ENCODE data around the gene NUP93. TPM values are rescaled to one million over a fixed set of nuclear protein-coding genes. Genes with fewer than 3 reads are reported as not detected.

NUP93 gene
- total RNA-seq, 2 donors from 2014 or later, result 146 to 149 TPM

DNA sequence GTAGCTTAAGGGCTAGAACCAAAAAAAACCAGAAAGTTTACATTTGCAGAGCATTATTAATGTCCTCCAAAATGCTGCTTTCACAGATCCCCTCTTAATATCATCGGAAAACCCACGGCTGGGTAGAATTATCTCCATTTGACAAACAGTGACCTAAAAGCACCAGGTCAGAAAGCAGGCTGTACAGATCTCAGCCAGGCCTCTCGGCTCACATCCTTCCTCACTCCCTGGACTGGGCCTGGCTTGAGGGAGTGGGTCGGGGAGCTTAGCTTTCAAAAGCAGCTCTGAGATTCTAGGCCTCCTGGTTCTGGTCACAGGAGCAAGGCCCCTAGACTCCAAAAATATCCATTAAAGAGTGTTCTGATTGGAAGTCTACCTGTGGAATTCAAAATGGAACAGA lies 126.0 kb downstream of the NUP93 start:
- 88 to 100% methylated on average over 3 to 4 of the region's 4 CpGs for WGBS, 2 experiments (ENCODE audit: insufficient coverage in 1 of 2, insufficient read length in 1 of 2)
- H3K4me1 ChIP-seq (ENCODE audit: control insufficient read depth, insufficient read depth, low read length), result peaks cover 7% of the 10 kb centered on the region
- no peaks in the 10 kb centered on the region for H3K36me3 ChIP-seq (ENCODE audit: control insufficient read depth, insufficient read depth, low read length)
- no peak for DNase-seq
- no peak overlapping the region for H3K27ac ChIP-seq (ENCODE audit: low read depth, low read length)
- H3K27me3 Mint-ChIP-seq (ENCODE audit: insufficient read depth), result no peaks in the 10 kb centered on the region
- no peak overlapping the region for H3K4me3 Mint-ChIP-seq
- peaks cover 27% of the 10 kb centered on the region for H3K4me1 Mint-ChIP-seq
- no peaks in the 10 kb centered on the region for H3K9me3 ChIP-seq (ENCODE audit: control insufficient read depth, low read length)
- TF ChIP-seq, protein P1, sequence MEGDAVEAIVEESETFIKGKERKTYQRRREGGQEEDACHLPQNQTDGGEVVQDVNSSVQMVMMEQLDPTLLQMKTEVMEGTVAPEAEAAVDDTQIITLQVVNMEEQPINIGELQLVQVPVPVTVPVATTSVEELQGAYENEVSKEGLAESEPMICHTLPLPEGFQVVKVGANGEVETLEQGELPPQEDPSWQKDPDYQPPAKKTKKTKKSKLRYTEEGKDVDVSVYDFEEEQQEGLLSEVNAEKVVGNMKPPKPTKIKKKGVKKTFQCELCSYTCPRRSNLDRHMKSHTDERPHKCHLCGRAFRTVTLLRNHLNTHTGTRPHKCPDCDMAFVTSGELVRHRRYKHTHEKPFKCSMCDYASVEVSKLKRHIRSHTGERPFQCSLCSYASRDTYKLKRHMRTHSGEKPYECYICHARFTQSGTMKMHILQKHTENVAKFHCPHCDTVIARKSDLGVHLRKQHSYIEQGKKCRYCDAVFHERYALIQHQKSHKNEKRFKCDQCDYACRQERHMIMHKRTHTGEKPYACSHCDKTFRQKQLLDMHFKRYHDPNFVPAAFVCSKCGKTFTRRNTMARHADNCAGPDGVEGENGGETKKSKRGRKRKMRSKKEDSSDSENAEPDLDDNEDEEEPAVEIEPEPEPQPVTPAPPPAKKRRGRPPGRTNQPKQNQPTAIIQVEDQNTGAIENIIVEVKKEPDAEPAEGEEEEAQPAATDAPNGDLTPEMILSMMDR (conservative IDR thresholded peaks at IDR 0.05), result no peak
- no peak overlapping the region for H3K27ac Mint-ChIP-seq
- no peak overlapping the region for H3K9ac ChIP-seq (ENCODE audit: extremely low read depth, low read length, poor library complexity, severe bottlenecking)
- no peaks in the 10 kb centered on the region for H3K9me3 Mint-ChIP-seq
- H3K4me3 ChIP-seq (ENCODE audit: low read length), result no peak overlapping the region
- H3K36me3 Mint-ChIP-seq (ENCODE audit: low read depth), result no peaks in the 10 kb centered on the region
- no peaks in the 10 kb centered on the region for H3K27me3 ChIP-seq (ENCODE audit: control insufficient read depth, insufficient read depth, low read length, poor library complexity, severe bottlenecking)

DNA sequence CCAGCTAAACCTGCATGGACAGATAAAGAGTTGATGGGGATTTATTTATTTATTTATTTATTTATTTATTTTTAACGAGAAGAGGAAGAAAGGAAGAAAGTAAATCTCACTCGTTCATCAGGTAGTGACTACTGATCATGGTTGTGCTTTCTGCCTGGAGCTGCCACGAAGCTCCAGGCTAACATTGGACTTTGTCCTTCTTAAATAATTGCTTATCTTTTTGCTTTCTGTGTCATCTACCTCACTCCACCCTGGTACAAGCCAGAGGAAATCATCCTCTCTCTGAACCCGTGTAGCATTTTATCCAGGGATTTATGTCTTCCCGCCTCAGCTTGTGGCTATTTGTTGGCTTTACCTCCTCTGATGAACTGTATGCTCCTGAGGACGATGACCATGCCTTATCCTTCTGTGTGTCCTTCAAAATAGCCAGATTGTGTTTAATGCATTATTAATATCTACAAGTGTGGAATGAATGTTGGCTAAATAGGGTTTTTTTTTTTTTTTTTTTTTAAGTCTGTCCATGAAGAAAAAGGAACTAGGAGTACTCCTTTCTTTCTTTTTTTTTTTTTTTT lies 127.0 kb downstream of the NUP93 start:
- 88 to 95% methylated on average over 2 to 5 of the region's 6 CpGs for WGBS, 2 experiments (ENCODE audit: insufficient coverage in 1 of 2, insufficient read length in 1 of 2)

DNA sequence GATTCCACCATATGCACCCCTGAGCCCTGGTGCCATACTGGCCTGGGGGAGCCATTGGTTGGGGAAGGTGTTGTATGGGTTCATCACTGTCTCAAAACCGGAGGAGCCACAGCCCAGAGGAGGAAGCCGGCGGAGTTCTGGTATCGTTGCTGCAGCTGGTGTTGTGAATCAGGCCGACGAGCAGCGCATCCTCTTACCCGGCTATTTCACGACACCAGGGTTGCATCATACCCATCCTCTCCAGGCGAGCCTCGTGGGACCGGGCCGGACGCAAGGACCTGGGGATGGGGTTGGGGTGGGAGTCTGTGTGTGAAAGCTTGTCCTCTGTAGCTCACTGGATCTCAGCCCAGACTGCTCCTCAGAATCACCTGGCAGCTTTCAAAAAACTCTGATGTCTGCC lies 128.4 kb downstream of the NUP93 start:
- Mint-ChIP-seq H3K27me3 (ENCODE audit: insufficient read depth) (no peaks in the 10 kb centered on the region), H3K27ac (no peak overlapping the region), H3K4me3 (no peak overlapping the region), H3K9me3 (no peaks in the 10 kb centered on the region), H3K4me1 (peaks cover 41% of the 10 kb centered on the region), H3K36me3 (ENCODE audit: low read depth) (no peaks in the 10 kb centered on the region)
- no peak for DNase-seq
- Histone ChIP-seq H3K36me3 (ENCODE audit: control insufficient read depth, insufficient read depth, low read length) (no peaks in the 10 kb centered on the region), H3K27ac (ENCODE audit: low read depth, low read length) (no peak overlapping the region), H3K27me3 (ENCODE audit: control insufficient read depth, insufficient read depth, low read length, poor library complexity, severe bottlenecking) (no peaks in the 10 kb centered on the region), H3K9ac (ENCODE audit: extremely low read depth, low read length, poor library complexity, severe bottlenecking) (no peak overlapping the region), H3K4me3 (ENCODE audit: low read length) (no peak overlapping the region), H3K9me3 (ENCODE audit: control insufficient read depth, low read length) (no peaks in the 10 kb centered on the region), H3K4me1 (ENCODE audit: control insufficient read depth, insufficient read depth, low read length) (peaks cover 23% of the 10 kb centered on the region)
- WGBS, 2 experiments (ENCODE audit: insufficient coverage in 1 of 2, insufficient read length in 1 of 2), result 96 to 97% methylated on average over 14 of the region's 14 CpGs
- TF ChIP-seq, protein P1 (conservative IDR thresholded peaks at IDR 0.05), result no peak

More for the DNA sequence above, 127.0 kb downstream of the NUP93 start:
- H3K4me1 ChIP-seq (ENCODE audit: control insufficient read depth, insufficient read depth, low read length), result peaks cover 16% of the 10 kb centered on the region
- no peak overlapping the region for H3K4me3 ChIP-seq (ENCODE audit: low read length)
- H3K36me3 ChIP-seq (ENCODE audit: control insufficient read depth, insufficient read depth, low read length), result no peaks in the 10 kb centered on the region
- Mint-ChIP-seq H3K4me1 (peaks cover 32% of the 10 kb centered on the region), H3K4me3 (no peak overlapping the region), H3K36me3 (ENCODE audit: low read depth) (no peaks in the 10 kb centered on the region), H3K27me3 (ENCODE audit: insufficient read depth) (no peaks in the 10 kb centered on the region), H3K9me3 (no peaks in the 10 kb centered on the region), H3K27ac (no peak overlapping the region)
- DNase-seq, result no peak
- TF ChIP-seq, protein P1 (conservative IDR thresholded peaks at IDR 0.05), result no peak
- H3K27me3 ChIP-seq (ENCODE audit: control insufficient read depth, insufficient read depth, low read length, poor library complexity, severe bottlenecking), result no peaks in the 10 kb centered on the region
- H3K9me3 ChIP-seq (ENCODE audit: control insufficient read depth, low read length), result no peaks in the 10 kb centered on the region
- no peak overlapping the region for H3K27ac ChIP-seq (ENCODE audit: low read depth, low read length)
- H3K9ac ChIP-seq (ENCODE audit: extremely low read depth, low read length, poor library complexity, severe bottlenecking), result no peak overlapping the region
